Measurements from ENCODE around the gene TEX29.

DNA sequence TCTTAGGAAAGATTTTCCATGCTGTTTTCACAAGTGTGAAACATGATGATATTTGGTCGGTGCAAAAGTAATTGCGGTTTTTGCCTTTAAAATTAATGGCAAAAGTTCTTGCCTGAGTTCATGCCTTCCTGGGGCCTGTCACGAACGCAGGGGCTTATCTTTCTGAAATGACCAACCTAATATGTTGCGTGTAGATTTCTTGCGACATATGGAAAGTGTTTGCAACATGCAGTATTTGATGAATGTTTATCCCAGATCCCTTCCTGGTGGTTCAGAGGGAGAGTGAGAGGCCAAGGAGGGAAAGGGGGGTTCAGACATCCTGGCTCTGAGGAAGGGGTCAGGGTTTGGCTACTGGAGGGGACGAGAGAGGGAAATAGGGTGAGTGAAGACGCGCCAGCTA, 72.0 kb downstream of the TEX29 start:
- TF ChIP-seq CTCF (IDR thresholded peaks at IDR 0.05; ENCODE audit: low read length) (no peak), EZH2 (IDR thresholded peaks at IDR 0.05; ENCODE audit: borderline replicate concordance, low read length) (no peak)

All from OCI-LY1 (cell line).